Stimulated activated CD4-positive, alpha-beta T cell treated with anti-CD3 and anti-CD28 coated beads, Interleukin-1b, Interleukin-23, amount 100 ng/mL, for 24 hours (primary cell): ENCODE data around the gene GPR137B.
"Not testable (repeated sequence)": the region's sequence is repeated elsewhere in the genome, so short reads cannot be mapped to it uniquely, and the experiment has no call there.

Experiments
- DNase-seq, 4 experiments: peaks; one replicate each; pipeline ENCODE4 v3.0.0-alpha.2; 2020; ENCODE audit warnings: low read depth in 4 of 4, low spot score in 1 of 4

The GPR137B gene

GRCh38 chr1:236159704-236160539 is 17.6 kb downstream of the GPR137B start:
- DNase-seq = no peak

- DNase-seq = no peak
Measured at GRCh38 chr1:236160540-236161127, 18.3 kb downstream of the GPR137B start.

- no peak for DNase-seq
Measured at GRCh38 chr1:236161230-236161629, 18.9 kb downstream of the GPR137B start.

- DNase-seq = not testable (repeated sequence)
Measured at GRCh38 chr1:236161755-236162154, 19.4 kb downstream of the GPR137B start.

- no peak for DNase-seq
Measured at GRCh38 chr1:236163463-236164153, 21.3 kb downstream of the GPR137B start.

- DNase-seq = no peak
Measured at GRCh38 chr1:236164273-236164672, 21.9 kb downstream of the GPR137B start.

- no peak for DNase-seq
Measured at GRCh38 chr1:236165238-236165981, 23.1 kb downstream of the GPR137B start.

GRCh38 chr1:236166041-236166440 is 23.7 kb downstream of the GPR137B start:
- no peak for DNase-seq

GRCh38 chr1:236167154-236167553 is 24.8 kb downstream of the GPR137B start:
- no peak for DNase-seq

- no peak for DNase-seq
Measured at GRCh38 chr1:236167578-236167977, 25.2 kb downstream of the GPR137B start.

GRCh38 chr1:236168716-236169429 is 26.5 kb downstream of the GPR137B start:
- no peak for DNase-seq

GRCh38 chr1:236172041-236172579 is 29.8 kb downstream of the GPR137B start:
- no peak for DNase-seq

GRCh38 chr1:236173174-236173767 is 30.9 kb downstream of the GPR137B start:
- DNase-seq = no peak

GRCh38 chr1:236175642-236176336 is 33.5 kb downstream of the GPR137B start:
- DNase-seq = no peak

- DNase-seq = no peak
Measured at GRCh38 chr1:236176337-236177336, 34.3 kb downstream of the GPR137B start.

- no peak for DNase-seq
Measured at GRCh38 chr1:236179634-236180033, 37.3 kb downstream of the GPR137B start.

- DNase-seq = no peak
Measured at GRCh38 chr1:236181059-236181458, 38.7 kb downstream of the GPR137B start.

- DNase-seq = no peak
Measured at GRCh38 chr1:236185687-236186086, 43.3 kb downstream of the GPR137B start.
